Measurements from ENCODE around the gene OR5K3.
A peak's percentile ranks its signal among the peaks of the same experiment; 100 is the strongest.

Gene OR5K3

DNA sequence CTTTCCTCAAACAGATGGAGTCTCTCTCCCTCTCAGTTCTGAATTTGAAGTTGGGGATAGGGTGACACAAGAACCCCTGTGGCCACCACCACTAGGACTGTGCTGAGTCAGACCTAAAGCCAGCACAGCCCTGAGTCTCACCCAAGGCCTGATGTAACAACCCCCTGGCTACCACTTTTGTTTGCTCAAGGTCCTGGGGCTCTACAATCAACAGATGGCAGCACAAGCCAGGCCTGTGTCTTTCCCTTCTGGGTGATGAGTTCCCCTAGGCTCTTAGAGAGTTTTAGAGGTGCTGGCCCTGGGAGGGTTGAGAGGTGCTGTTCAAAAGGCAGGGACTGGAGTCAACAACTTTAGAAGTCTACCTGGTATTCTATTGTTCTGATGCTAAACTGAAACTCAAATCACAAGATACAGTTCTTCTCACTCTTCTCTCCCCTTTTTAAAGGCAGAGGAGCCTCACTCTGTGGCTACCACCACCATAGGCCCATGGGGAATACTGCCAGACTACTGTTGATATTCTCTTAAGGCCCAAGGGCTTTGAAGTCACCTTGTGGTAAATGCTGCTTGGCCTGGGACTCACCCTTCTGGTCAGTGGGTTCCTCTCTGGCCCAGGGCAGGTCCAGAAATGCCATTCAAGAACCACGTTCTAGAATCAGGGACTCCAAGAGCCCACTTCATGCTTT is 30.3 kb upstream of the OR5K3 start:
- TF ChIP-seq NFIC (IDR thresholded peaks at IDR 0.05) = no peak
- TF ChIP-seq EGR1 (IDR thresholded peaks at IDR 0.05) = no peak
- peak; percentile 23 for TF ChIP-seq RAD21 (IDR thresholded peaks at IDR 0.05; ENCODE audit: low read depth)
- no peak for TF ChIP-seq EP300 (IDR thresholded peaks at IDR 0.05; ENCODE audit: borderline replicate concordance)

DNA sequence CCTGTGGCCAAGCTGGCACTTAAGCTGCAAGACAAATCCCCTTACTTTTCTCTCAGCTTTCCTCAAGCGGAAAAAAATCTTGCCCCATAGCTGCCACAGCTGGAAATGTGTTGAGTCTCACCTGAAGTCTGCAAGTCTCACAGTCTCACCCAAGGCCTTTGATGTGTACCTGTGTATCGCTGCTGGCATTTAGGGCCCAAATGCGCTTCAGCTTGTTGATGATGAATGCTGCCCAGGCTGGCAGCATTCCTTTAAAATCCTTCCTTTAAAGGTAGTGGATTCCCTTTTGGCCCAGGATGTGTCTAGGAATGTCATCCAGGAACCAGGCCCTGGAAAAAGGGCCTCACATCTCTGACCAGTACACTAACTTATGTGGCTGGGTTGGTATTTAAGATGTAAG is 29.8 kb upstream of the OR5K3 start:
- TF ChIP-seq CEBPB (IDR thresholded peaks at IDR 0.05) (no peak), TCF12 (IDR thresholded peaks at IDR 0.05; ENCODE audit: low read depth) (no peak), RAD21 (IDR thresholded peaks at IDR 0.05; ENCODE audit: low read depth) (no peak), YY1 (IDR thresholded peaks at IDR 0.05; ENCODE audit: low read depth) (no peak), EGR1 (IDR thresholded peaks at IDR 0.05) (no peak), CREB1 (IDR thresholded peaks at IDR 0.05; ENCODE audit: low read depth) (no peak), TAF1 (IDR thresholded peaks at IDR 0.05; ENCODE audit: low read depth) (no peak), ZBTB7A (IDR thresholded peaks at IDR 0.05; ENCODE audit: low read depth) (no peak)
- TF ChIP-seq, protein P1, sequence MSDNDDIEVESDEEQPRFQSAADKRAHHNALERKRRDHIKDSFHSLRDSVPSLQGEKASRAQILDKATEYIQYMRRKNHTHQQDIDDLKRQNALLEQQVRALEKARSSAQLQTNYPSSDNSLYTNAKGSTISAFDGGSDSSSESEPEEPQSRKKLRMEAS (IDR thresholded peaks at IDR 0.05) = no peak

DNA sequence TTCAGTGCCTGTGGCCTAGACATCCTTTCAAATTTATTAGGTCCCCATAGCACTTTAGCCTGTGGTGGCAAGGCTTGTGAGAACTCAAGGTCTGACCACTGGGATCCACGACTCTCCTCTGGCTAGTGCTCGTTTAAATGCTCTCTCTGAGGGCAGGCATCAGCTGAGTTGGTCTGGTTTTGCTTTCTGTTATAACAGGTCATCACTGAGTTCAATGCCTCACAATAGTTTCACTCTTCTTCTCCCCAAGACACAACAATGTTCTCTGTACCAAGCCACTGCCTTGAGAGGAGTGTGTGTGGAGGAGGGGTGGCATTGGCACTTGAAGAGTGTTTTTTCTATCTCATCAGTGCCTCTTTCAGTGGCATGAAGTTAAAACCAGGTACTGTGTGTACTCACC is 29.2 kb upstream of the OR5K3 start:
- TF ChIP-seq EGR1 (IDR thresholded peaks at IDR 0.05) (no peak), CEBPB (IDR thresholded peaks at IDR 0.05) (no peak), YY1 (IDR thresholded peaks at IDR 0.05; ENCODE audit: low read depth) (no peak), FOXM1 (IDR thresholded peaks at IDR 0.05; ENCODE audit: borderline replicate concordance, low read depth) (no peak), USF1 (IDR thresholded peaks at IDR 0.05) (no peak), TCF12 (IDR thresholded peaks at IDR 0.05; ENCODE audit: low read depth) (no peak)
- TF ChIP-seq, protein P1 (IDR thresholded peaks at IDR 0.05) = no peak

DNA sequence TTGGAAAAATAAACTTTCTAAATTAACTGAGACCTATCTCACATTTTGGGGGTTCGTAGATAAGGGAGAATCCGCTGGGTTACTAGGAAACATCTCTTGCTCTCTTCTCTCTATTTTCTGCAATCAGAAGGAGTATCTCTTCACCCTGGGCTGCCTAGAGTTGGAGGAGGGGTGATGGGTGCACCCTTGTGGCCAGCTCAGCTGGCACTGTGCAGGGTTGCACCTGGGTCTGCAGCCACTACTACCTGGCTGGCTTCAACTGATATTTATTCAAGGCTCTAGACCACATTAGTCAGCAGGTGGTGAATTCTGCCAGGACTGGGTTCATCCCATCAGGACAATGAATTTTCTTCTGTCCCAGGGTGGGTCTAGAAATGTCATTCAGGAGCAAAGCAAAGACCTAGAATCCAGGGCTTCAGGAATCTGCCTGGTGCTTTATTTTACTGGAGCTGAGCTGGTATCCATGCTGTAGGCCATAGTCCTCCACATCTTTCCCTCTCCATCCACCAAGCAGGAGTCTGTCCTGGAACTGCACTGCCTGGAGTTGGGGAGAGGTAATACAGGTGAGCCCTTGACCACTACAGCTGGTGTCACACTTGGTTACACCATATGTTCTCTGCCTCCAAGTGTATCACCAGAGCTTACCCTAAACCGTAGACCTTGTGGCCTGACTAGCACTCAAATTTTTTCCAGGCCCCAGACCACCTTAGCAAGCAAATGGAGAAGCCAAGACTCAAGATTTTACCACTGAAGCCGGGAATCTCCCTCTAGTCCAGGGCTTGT is 22.8 kb upstream of the OR5K3 start:
- TF ChIP-seq CREB1 (IDR thresholded peaks at IDR 0.05; ENCODE audit: low read depth) (no peak), NFIC (IDR thresholded peaks at IDR 0.05) (no peak), TAF1 (IDR thresholded peaks at IDR 0.05; ENCODE audit: low read depth) (no peak), USF1 (IDR thresholded peaks at IDR 0.05) (no peak), ZBTB7A (IDR thresholded peaks at IDR 0.05; ENCODE audit: low read depth) (no peak), FOXM1 (IDR thresholded peaks at IDR 0.05; ENCODE audit: borderline replicate concordance, low read depth) (no peak), CEBPB (IDR thresholded peaks at IDR 0.05) (no peak), YY1 (IDR thresholded peaks at IDR 0.05; ENCODE audit: low read depth) (no peak), TCF12 (IDR thresholded peaks at IDR 0.05; ENCODE audit: low read depth) (no peak)
- TF ChIP-seq, protein P2, sequence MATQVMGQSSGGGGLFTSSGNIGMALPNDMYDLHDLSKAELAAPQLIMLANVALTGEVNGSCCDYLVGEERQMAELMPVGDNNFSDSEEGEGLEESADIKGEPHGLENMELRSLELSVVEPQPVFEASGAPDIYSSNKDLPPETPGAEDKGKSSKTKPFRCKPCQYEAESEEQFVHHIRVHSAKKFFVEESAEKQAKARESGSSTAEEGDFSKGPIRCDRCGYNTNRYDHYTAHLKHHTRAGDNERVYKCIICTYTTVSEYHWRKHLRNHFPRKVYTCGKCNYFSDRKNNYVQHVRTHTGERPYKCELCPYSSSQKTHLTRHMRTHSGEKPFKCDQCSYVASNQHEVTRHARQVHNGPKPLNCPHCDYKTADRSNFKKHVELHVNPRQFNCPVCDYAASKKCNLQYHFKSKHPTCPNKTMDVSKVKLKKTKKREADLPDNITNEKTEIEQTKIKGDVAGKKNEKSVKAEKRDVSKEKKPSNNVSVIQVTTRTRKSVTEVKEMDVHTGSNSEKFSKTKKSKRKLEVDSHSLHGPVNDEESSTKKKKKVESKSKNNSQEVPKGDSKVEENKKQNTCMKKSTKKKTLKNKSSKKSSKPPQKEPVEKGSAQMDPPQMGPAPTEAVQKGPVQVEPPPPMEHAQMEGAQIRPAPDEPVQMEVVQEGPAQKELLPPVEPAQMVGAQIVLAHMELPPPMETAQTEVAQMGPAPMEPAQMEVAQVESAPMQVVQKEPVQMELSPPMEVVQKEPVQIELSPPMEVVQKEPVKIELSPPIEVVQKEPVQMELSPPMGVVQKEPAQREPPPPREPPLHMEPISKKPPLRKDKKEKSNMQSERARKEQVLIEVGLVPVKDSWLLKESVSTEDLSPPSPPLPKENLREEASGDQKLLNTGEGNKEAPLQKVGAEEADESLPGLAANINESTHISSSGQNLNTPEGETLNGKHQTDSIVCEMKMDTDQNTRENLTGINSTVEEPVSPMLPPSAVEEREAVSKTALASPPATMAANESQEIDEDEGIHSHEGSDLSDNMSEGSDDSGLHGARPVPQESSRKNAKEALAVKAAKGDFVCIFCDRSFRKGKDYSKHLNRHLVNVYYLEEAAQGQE (IDR thresholded peaks at IDR 0.05; ENCODE audit: low read depth) = no peak

- TF ChIP-seq TCF12 (IDR thresholded peaks at IDR 0.05; ENCODE audit: low read depth) (no peak), TAF1 (IDR thresholded peaks at IDR 0.05; ENCODE audit: low read depth) (no peak), EGR1 (IDR thresholded peaks at IDR 0.05) (no peak), EP300 (IDR thresholded peaks at IDR 0.05; ENCODE audit: borderline replicate concordance) (no peak), FOXM1 (IDR thresholded peaks at IDR 0.05; ENCODE audit: borderline replicate concordance, low read depth) (no peak), CEBPB (IDR thresholded peaks at IDR 0.05) (no peak), USF1 (IDR thresholded peaks at IDR 0.05) (no peak), ZBTB7A (IDR thresholded peaks at IDR 0.05; ENCODE audit: low read depth) (no peak), CREB1 (IDR thresholded peaks at IDR 0.05; ENCODE audit: low read depth) (no peak), RAD21 (IDR thresholded peaks at IDR 0.05; ENCODE audit: low read depth) (no peak), TEAD4 (IDR thresholded peaks at IDR 0.05) (no peak), YY1 (IDR thresholded peaks at IDR 0.05; ENCODE audit: low read depth) (no peak), NFIC (IDR thresholded peaks at IDR 0.05) (no peak)
- TF ChIP-seq, protein P2 (IDR thresholded peaks at IDR 0.05; ENCODE audit: low read depth) = no peak
- TF ChIP-seq, protein P1 (IDR thresholded peaks at IDR 0.05) = no peak
Observed at GRCh38 chr3:98371186-98371585, 19.3 kb upstream of the OR5K3 start.
